HEK293 (cell line): ENCODE measurements around the gene SLC8A1.

ENCODE experiments used
- YY1 ChIP-seq: fragments of 450-650 bp; formaldehyde crosslinking; IDR thresholded peaks from 2 replicates; pipeline ENCODE4 v1.5.1; 2018; ENCODE audit warnings: missing biosample characterization, missing genetic modification characterization
- ZFP41 ChIP-seq: fragments of 450-650 bp; formaldehyde crosslinking; IDR thresholded peaks from 2 replicates; pipeline ENCODE4 v1.5.1; 2016; ENCODE audit warnings: missing biosample characterization, missing genetic modification characterization, borderline replicate concordance
- ZNF239 ChIP-seq: fragments of 450-650 bp; formaldehyde crosslinking; IDR thresholded peaks from 2 replicates; pipeline ENCODE4 v1.5.1; 2016; ENCODE audit warnings: missing biosample characterization, missing genetic modification characterization
- ZNF311 ChIP-seq: fragments of 450-650 bp; formaldehyde crosslinking; IDR thresholded peaks from 2 replicates; pipeline ENCODE4 v1.5.1; 2017; ENCODE audit warnings: missing biosample characterization, missing genetic modification characterization, borderline replicate concordance
- ZNF335 ChIP-seq: fragments of 450-650 bp; formaldehyde crosslinking; conservative IDR thresholded peaks from 2 replicates; pipeline ENCODE4 v1.5.1; 2016; ENCODE audit warnings: missing biosample characterization, missing genetic modification characterization
- ZNF350 ChIP-seq: fragments of 450-650 bp; formaldehyde crosslinking; IDR thresholded peaks from 2 replicates; pipeline ENCODE4 v1.5.0; 2017; ENCODE audit warnings: missing biosample characterization, mild to moderate bottlenecking, missing genetic modification characterization
- ZNF416 ChIP-seq: fragments of 450-650 bp; formaldehyde crosslinking; IDR thresholded peaks from 2 replicates; pipeline ENCODE4 v1.5.1; 2016; ENCODE audit warnings: missing biosample characterization, missing genetic modification characterization
- ZNF560 ChIP-seq: fragments of 450-650 bp; formaldehyde crosslinking; IDR thresholded peaks from 2 replicates; pipeline ENCODE4 v1.5.1; 2017; ENCODE audit warnings: missing biosample characterization, missing genetic modification characterization, borderline replicate concordance
- ZNF776 ChIP-seq: fragments of 450-650 bp; formaldehyde crosslinking; IDR thresholded peaks from 2 replicates; pipeline ENCODE4 v1.5.0; 2017; ENCODE audit warnings: missing biosample characterization, missing genetic modification characterization, borderline replicate concordance
- TF ChIP-seq, protein P1 (sequence below): fragments of 450-650 bp; formaldehyde crosslinking; IDR thresholded peaks from 2 replicates; pipeline ENCODE4 v1.5.1; 2016; ENCODE audit warnings: missing biosample characterization, missing genetic modification characterization
- TF ChIP-seq, protein P2 (sequence below): fragments of 450-650 bp; formaldehyde crosslinking; IDR thresholded peaks from 2 replicates; pipeline ENCODE4 v1.5.1; 2016; ENCODE audit warnings: missing biosample characterization, missing genetic modification characterization
- TF ChIP-seq, protein P3 (sequence below): fragments of 450-650 bp; formaldehyde crosslinking; IDR thresholded peaks from 2 replicates; pipeline ENCODE4 v1.5.1; 2017; ENCODE audit warnings: missing biosample characterization, missing genetic modification characterization
- TF ChIP-seq, protein P4 (sequence below): fragments of 450-650 bp; formaldehyde crosslinking; IDR thresholded peaks from 2 replicates; pipeline ENCODE4 v1.5.1; 2016; ENCODE audit warnings: missing biosample characterization, missing genetic modification characterization, borderline replicate concordance

DNA sequence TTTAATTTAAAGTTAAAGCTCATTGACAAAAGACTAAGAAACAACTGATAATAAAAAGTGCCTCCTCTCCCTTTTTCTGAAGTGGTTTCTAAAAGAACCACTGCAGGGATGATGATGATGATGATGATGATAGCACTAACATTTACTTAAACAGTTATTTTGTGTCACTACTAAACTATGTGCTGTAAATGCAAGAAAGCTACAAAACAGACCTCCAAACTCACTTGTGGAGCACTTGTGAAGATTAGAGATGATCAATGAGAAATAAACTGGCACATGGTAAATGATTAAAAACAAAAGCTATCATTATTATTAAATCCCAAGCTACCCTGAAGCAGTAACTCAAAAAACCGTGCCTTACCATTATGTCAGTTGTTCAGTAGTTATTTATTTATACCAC is 88.7 kb downstream of the SLC8A1 start:
- no peak for TF ChIP-seq ZNF335 (tag by site-specific recombination)
- no peak for TF ChIP-seq ZNF239
- no peak for TF ChIP-seq ZNF776
- no peak for TF ChIP-seq ZFP41 (tag by site-specific recombination)
- TF ChIP-seq, protein P1, sequence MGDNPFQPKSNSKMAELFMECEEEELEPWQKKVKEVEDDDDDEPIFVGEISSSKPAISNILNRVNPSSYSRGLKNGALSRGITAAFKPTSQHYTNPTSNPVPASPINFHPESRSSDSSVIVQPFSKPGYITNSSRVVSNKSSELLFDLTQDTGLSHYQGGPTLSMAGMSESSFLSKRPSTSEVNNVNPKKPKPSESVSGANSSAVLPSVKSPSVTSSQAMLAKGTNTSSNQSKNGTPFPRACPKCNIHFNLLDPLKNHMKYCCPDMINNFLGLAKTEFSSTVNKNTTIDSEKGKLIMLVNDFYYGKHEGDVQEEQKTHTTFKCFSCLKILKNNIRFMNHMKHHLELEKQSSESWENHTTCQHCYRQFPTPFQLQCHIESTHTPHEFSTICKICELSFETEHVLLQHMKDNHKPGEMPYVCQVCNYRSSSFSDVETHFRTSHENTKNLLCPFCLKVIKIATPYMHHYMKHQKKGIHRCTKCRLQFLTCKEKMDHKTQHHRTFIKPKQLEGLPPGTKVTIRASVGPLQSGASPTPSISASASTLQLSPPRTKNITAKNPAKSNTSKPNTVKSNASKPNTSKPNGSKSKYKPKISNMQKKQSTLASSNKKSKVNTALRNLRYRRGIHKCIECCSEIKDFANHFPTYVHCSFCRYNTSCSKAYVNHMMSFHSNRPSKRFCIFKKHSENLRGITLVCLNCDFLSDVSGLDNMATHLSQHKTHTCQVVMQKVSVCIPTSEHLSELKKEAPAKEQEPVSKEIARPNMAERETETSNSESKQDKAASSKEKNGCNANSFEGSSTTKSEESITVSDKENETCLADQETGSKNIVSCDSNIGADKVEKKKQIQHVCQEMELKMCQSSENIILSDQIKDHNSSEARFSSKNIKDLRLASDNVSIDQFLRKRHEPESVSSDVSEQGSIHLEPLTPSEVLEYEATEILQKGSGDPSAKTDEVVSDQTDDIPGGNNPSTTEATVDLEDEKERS = no peak
- TF ChIP-seq YY1 = no peak
- TF ChIP-seq, protein P2, sequence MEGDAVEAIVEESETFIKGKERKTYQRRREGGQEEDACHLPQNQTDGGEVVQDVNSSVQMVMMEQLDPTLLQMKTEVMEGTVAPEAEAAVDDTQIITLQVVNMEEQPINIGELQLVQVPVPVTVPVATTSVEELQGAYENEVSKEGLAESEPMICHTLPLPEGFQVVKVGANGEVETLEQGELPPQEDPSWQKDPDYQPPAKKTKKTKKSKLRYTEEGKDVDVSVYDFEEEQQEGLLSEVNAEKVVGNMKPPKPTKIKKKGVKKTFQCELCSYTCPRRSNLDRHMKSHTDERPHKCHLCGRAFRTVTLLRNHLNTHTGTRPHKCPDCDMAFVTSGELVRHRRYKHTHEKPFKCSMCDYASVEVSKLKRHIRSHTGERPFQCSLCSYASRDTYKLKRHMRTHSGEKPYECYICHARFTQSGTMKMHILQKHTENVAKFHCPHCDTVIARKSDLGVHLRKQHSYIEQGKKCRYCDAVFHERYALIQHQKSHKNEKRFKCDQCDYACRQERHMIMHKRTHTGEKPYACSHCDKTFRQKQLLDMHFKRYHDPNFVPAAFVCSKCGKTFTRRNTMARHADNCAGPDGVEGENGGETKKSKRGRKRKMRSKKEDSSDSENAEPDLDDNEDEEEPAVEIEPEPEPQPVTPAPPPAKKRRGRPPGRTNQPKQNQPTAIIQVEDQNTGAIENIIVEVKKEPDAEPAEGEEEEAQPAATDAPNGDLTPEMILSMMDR (tag by site-specific recombination) = no peak
- TF ChIP-seq ZNF416 = no peak
- TF ChIP-seq, protein P3, sequence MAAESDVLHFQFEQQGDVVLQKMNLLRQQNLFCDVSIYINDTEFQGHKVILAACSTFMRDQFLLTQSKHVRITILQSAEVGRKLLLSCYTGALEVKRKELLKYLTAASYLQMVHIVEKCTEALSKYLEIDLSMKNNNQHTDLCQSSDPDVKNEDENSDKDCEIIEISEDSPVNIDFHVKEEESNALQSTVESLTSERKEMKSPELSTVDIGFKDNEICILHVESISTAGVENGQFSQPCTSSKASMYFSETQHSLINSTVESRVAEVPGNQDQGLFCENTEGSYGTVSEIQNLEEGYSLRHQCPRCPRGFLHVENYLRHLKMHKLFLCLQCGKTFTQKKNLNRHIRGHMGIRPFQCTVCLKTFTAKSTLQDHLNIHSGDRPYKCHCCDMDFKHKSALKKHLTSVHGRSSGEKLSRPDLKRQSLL (tag by site-specific recombination) = no peak
- no peak for TF ChIP-seq ZNF560 (tag by site-specific recombination)
- TF ChIP-seq ZNF350 (tag by site-specific recombination) = no peak
- no peak for TF ChIP-seq ZNF311
- TF ChIP-seq, protein P4, sequence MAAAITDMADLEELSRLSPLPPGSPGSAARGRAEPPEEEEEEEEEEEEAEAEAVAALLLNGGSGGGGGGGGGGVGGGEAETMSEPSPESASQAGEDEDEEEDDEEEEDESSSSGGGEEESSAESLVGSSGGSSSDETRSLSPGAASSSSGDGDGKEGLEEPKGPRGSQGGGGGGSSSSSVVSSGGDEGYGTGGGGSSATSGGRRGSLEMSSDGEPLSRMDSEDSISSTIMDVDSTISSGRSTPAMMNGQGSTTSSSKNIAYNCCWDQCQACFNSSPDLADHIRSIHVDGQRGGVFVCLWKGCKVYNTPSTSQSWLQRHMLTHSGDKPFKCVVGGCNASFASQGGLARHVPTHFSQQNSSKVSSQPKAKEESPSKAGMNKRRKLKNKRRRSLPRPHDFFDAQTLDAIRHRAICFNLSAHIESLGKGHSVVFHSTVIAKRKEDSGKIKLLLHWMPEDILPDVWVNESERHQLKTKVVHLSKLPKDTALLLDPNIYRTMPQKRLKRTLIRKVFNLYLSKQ = no peak
